Esophagus muscularis mucosa (tissue), 4 donors: ENCODE results near the gene MRPL18.

Experiments
- CTCF ChIP-seq, 3 experiments: fragments of 200-600 bp in 2 of 3; fragments of 450-650 bp in 1 of 3; sonication (generic) in 2 of 3; IDR thresholded peaks; one replicate each; pipeline ENCODE4 v1.5.1; 2017 to 2019; ENCODE audit warnings: antibody characterized with exemption in 3 of 3, mild to moderate bottlenecking in 2 of 3, moderate library complexity in 1 of 3
- EP300 ChIP-seq: sonication (generic); formaldehyde crosslinking; IDR thresholded peaks from one replicate; pipeline ENCODE4 v1.6.1; 2017; ENCODE audit warnings: antibody characterized with exemption
- POLR2A ChIP-seq: fragments of 450-650 bp; IDR thresholded peaks from one replicate; pipeline ENCODE4 v1.6.1; 2017; ENCODE audit warnings: antibody characterized with exemption, moderate library complexity, mild to moderate bottlenecking, low read depth

GRCh38 chr6:159837511-159837910, 47.2 kb downstream of the MRPL18 start:
- TF ChIP-seq CTCF (IDR thresholded peaks at IDR 0.05) (no peak), POLR2A (no peak), EP300 (no peak)
